Measurements from ENCODE around the gene MUC20.
"Not testable (repeated sequence)": the region's sequence is repeated elsewhere in the genome, so short reads cannot be mapped to it uniquely, and the experiment has no call there.

The MUC20 gene

DNA sequence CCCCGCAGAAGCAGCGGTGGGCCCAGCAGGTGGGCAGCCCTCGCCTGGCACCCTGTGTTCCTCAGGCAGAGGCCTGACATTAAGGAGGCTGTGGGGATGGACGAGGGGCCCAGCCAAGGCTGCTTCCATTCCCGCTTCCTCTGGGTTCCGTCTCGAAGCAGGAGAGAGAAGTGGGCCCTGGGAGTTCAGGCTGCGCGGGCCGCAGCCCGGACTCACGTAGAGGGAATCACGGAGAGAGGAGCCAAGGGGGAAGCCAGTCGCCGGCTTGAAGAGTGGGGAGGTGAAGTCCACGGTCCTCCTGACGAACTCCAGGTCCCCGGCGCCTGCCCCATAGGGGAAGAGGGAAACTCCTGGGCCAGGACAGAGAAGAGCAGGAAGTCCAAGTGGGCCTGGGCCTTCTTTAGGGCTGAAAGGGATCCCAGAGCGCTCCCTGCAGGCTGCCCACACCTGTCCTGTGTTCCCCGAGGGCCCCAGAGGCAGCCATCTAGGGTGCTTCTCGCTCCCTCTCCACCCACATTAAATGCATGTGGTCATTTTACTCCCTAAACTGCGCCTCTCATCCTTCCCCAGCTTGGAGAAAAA lies 53.3 kb downstream of the MUC20 start:
- DNase-seq (ENCODE audit: insufficient read length) (no peak), FAIRE-seq (no peak)
- TF ChIP-seq TAF1 (IDR thresholded peaks at IDR 0.05; ENCODE audit: borderline replicate concordance, low read depth, low read length) = no peak
- TF ChIP-seq POLR2AphosphoS5 (IDR thresholded peaks at IDR 0.05; ENCODE audit: low read depth, low read length) = no peak
- TF ChIP-seq POLR2A (IDR thresholded peaks at IDR 0.05; ENCODE audit: low read depth, low read length) = no peak

DNA sequence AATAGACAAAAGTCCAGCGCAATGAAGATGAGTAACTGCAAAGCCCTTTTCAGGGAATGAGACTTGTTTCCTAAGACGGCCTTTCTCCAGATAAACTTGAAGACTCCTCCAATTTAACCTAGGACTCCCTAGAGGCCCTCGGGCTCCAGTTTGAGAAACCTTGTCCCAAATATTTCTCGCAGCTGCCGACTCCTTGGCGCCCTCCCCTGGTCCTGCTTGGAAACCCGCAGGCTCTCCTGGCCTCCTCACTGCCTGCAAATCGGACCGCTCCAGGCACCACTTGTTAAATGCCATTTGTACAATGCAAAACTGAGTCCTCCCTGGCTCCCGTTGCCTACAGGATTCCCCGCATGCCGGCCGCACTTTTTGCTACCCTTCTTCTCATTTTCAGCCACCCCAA lies 54.1 kb downstream of the MUC20 start:
- no peak for DNase-seq (ENCODE audit: insufficient read length)
- FAIRE-seq = no peak
- no peak for TF ChIP-seq POLR2A (IDR thresholded peaks at IDR 0.05; ENCODE audit: low read depth, low read length)
- no peak for TF ChIP-seq TAF1 (IDR thresholded peaks at IDR 0.05; ENCODE audit: borderline replicate concordance, low read depth, low read length)
- no peak for TF ChIP-seq POLR2AphosphoS5 (IDR thresholded peaks at IDR 0.05; ENCODE audit: low read depth, low read length)

DNA sequence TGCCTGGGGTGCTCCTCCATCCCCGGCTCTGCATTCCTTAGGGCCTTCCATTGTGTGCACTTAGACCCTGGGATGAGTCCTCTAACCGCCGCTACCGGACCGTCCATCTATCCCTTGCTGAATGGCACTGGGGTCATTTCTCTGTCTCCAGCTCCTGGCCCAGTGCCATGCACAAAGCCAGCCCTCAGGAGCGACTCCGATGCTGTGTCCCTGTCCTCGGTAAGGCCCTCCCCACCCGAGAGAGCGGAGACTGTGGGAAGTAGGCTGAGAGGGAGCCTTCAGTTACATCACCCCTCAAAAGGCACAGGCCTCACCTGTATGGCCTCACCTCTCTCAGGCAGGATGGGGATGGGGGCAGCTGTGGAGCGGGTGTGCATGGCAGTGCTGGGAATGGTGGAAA lies 57.2 kb downstream of the MUC20 start:
- TF ChIP-seq POLR2A (IDR thresholded peaks at IDR 0.05; ENCODE audit: low read depth, low read length) (no peak), TAF1 (IDR thresholded peaks at IDR 0.05; ENCODE audit: borderline replicate concordance, low read depth, low read length) (no peak), POLR2AphosphoS5 (IDR thresholded peaks at IDR 0.05; ENCODE audit: low read depth, low read length) (no peak)
- no peak for FAIRE-seq
- DNase-seq (ENCODE audit: insufficient read length) = no peak

DNA sequence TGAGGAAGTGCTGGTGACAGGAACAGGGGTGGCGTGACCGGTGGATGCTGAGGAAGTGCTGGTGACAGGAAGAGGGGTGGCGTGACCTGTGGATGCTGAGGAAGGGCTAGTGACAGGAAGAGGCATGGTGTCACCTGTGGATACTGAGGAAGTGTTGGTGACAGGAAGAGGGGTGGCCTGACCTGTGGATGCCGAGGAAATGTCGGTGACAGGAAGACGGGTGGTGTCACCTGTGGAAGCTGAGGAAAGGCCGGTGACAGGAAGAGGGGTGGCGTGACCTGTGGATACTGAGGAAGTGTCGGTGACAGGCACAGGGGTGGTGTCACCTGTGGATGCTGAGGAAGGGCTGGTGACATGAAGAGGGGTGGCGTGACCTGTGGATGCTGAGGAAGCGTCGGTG lies 60.5 kb downstream of the MUC20 start:
- FAIRE-seq; DNase-seq (ENCODE audit: insufficient read length): not testable (repeated sequence)

Data from GM12892 (cell line).